B cell (primary cell): ENCODE data around the gene RGR. TPM values are rescaled to one million over a fixed set of nuclear protein-coding genes. Genes with fewer than 3 reads are reported as not detected.

Experiments used
- ATAC-seq: fragments of 200-7000 bp; cut with Tn5 transposase; one replicate; pipeline ENCODE4 v1.10.0; 2021; ENCODE audit warnings: low read depth, mild to moderate bottlenecking, moderate number of reproducible peaks, moderate library complexity
- CTCF ChIA-PET: fragments of 350-600 bp; sonication (Branson Sonifier 250); formaldehyde crosslinking; loops from one replicate; lab custom pipeline; 2021; ENCODE audit warnings: antibody characterized with exemption, inconsistent platforms; lab: Charles Lee
- POLR2A ChIA-PET: fragments of 350-600 bp; sonication (Branson Sonifier 250); formaldehyde crosslinking; loops from one replicate; lab custom pipeline; 2021; ENCODE audit warnings: antibody characterized with exemption; lab: Charles Lee
- DNase-seq: peaks from one replicate; pipeline ENCODE4 v3.0.0; 2013
- H2AFZ ChIP-seq: 2 replicates; pipeline ENCODE4 v1.6.1; 2012; ENCODE audit warnings: mild to moderate bottlenecking, low read depth, low read length; ENCODE audit not compliant: insufficient read depth, poor library complexity, severe bottlenecking
- H3K27ac ChIP-seq, 2 donors: 1 replicate in 1 of 2; 2 replicates in 1 of 2; pipeline ENCODE4 v1.5.1; 2012 to 2013; ENCODE audit warnings: low read length in 2 of 2, mild to moderate bottlenecking in 2 of 2, moderate library complexity in 1 of 2
- H3K27me3 ChIP-seq, 4 experiments: fragments of 200-600 bp in 1 of 4; sonication (generic) in 1 of 4; replicated peaks in 1 of 4; 1 replicate in 2 of 4; 2 replicates in 2 of 4; pipeline versions ENCODE4 v1.6.1 to v1.7.0; 2013 to 2016; ENCODE audit warnings: low read length in 3 of 4, mild to moderate bottlenecking in 2 of 4, mixed read lengths in 1 of 4, moderate library complexity in 1 of 4; ENCODE audit not compliant: insufficient read depth in 4 of 4, control insufficient read depth in 3 of 4; ENCODE audit errors: control extremely low read depth in 1 of 4
- H3K36me3 ChIP-seq, 2 experiments: replicated peaks in 1 of 2; 1 replicate in 1 of 2; 2 replicates in 1 of 2; pipeline versions ENCODE4 v1.6.1 to v1.7.1; 2013; ENCODE audit warnings: low read length in 1 of 2; ENCODE audit not compliant: insufficient read depth in 2 of 2, control insufficient read depth in 1 of 2; ENCODE audit errors: control extremely low read depth in 1 of 2, extremely low read depth in 1 of 2
- H3K4me1 ChIP-seq, 2 donors: fragments of 200-600 bp in 1 of 2; sonication (generic) in 1 of 2; 1 replicate in 1 of 2; 2 replicates in 1 of 2; pipeline versions ENCODE4 v1.5.1 to v1.6.1; 2013 to 2017; ENCODE audit warnings: low read length in 2 of 2; ENCODE audit not compliant: control insufficient read depth in 2 of 2, insufficient read depth in 2 of 2
- H3K4me2 ChIP-seq: replicated peaks from 2 replicates; pipeline ENCODE3; 2012; ENCODE audit warnings: mild to moderate bottlenecking, low read depth, low read length; ENCODE audit not compliant: poor library complexity, severe bottlenecking
- H3K4me3 ChIP-seq, 5 experiments: fragments of 200-600 bp in 1 of 5; sonication (generic) in 1 of 5; 1 replicate in 3 of 5; 2 replicates in 2 of 5; pipeline versions ENCODE4 v1.5.1 to v1.7.0; 2011 to 2016; ENCODE audit warnings: low read length in 4 of 5, mild to moderate bottlenecking in 4 of 5, low read depth in 2 of 5, control low read depth in 1 of 5, moderate library complexity in 1 of 5; ENCODE audit not compliant: insufficient read depth in 1 of 5; ENCODE audit errors: control extremely low read depth in 1 of 5, extremely low read depth in 1 of 5
- H3K79me2 ChIP-seq: fragments of 200-600 bp; sonication (generic); one replicate; pipeline ENCODE4 v1.6.0; 2016; ENCODE audit warnings: low read length; ENCODE audit not compliant: control insufficient read depth, insufficient read depth
- H3K9ac ChIP-seq: fragments of 200-600 bp; sonication (generic); 2 replicates; pipeline ENCODE4 v1.6.1; 2017; ENCODE audit warnings: mild to moderate bottlenecking, low read length, moderate library complexity
- H3K9me3 ChIP-seq, 3 donors: one replicate each; pipeline versions ENCODE4 v1.6.1 to v1.7.1; 2013; ENCODE audit warnings: low read length in 2 of 3; ENCODE audit not compliant: control insufficient read depth in 2 of 3, insufficient read depth in 1 of 3; ENCODE audit errors: control extremely low read depth in 1 of 3
- H4K20me1 ChIP-seq: 2 replicates; pipeline ENCODE4 v1.6.0; 2012; ENCODE audit warnings: mild to moderate bottlenecking, low read length; ENCODE audit not compliant: insufficient read depth, control insufficient read depth, poor library complexity, severe bottlenecking
- H3K27ac Mint-ChIP-seq: one replicate; pipeline ENCODE4 v1.8.0; 2021; ENCODE audit warnings: mixed read lengths
- H3K27me3 Mint-ChIP-seq: one replicate; pipeline ENCODE4 v1.8.0; 2021; ENCODE audit warnings: mixed read lengths
- H3K4me1 Mint-ChIP-seq: one replicate; pipeline ENCODE4 v1.8.0; 2021; ENCODE audit warnings: mixed read lengths
- H3K4me3 Mint-ChIP-seq: one replicate; pipeline ENCODE4 v1.8.0; 2021; ENCODE audit warnings: mixed read lengths
- H3K9me3 Mint-ChIP-seq: one replicate; pipeline ENCODE4 v1.8.0; 2022; ENCODE audit warnings: mixed read lengths; ENCODE audit not compliant: insufficient read depth
- EZH2 ChIP-seq: IDR thresholded peaks from 2 replicates; pipeline ENCODE4 v1.6.1; 2012; ENCODE audit warnings: borderline replicate concordance, low read depth, mild to moderate bottlenecking, moderate library complexity, low read length; ENCODE audit not compliant: insufficient read depth, poor library complexity, severe bottlenecking
- WGBS: methylation state at CpG from one replicate; pipeline ENCODE4 v1.1.5; 2013; ENCODE audit warnings: missing lambda C conversion rate; ENCODE audit not compliant: insufficient coverage; 5-methylcytosine and 5-hydroxymethylcytosine counted together
- intact Hi-C: fragments of 100-400 bp; cut with micrococcal nuclease; formaldehyde crosslinking; loops from one replicate; pipeline ENCODE4 v1.10.0; 2022
- polyA plus RNA-seq: library from polyadenylated mRNA; depleted of rRNA; stranded (reverse); fragments of >200 nt; gene quantifications from 2 replicates; pipeline ENCODE4 v1.2.3, GENCODE V29; 2012
- total RNA-seq, 2 donors: library from RNA; stranded (reverse); fragments of 120-200 nt in 1 of 2; gene quantifications; 1 replicate in 1 of 2; 2 replicates in 1 of 2; pipeline versions ENCODE4 v1.2.3 to v1.2.4, GENCODE V29; 2013 to 2022
- TF ChIP-seq, protein P1 (sequence below): fragments of 200-600 bp; IDR thresholded peaks from one replicate; pipeline ENCODE4 v1.8.0; 2022; ENCODE audit warnings: antibody characterized with exemption, mild to moderate bottlenecking

The RGR gene
- total and polyA plus RNA-seq, 2 donors (not counting 1 experiment from before 2014, with no cell fraction given), result not detected

DNA sequence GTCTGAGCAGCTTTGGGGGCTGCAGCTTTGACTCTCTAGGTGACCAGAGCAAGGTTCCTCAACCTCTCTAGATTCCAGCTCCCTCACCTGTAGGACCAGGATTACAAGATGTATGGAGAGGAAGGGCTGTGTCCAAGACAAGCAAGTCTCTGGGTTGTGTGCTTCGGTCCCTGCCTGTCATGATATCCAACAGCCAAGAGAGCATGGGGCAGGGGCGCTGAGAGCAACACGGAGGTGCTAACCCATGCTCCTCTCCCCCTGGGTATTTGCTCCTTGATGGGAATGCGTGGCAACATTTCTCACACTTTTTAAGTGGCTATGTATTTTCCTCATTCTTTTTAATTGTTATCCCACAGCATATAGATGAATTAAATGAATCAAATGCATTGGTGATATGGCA, 40.2 kb upstream of the RGR start:
- ATAC-seq, result no peak
- no peaks in the 10 kb centered on the region for H3K36me3 ChIP-seq
- H3K9me3 Mint-ChIP-seq, result no peaks in the 10 kb centered on the region
- peaks cover 0 to 4% (median 2%) of the 10 kb centered on the region in 4 experiments for H3K27me3 ChIP-seq
- H3K79me2 ChIP-seq, result no peaks in the 10 kb centered on the region
- no peak overlapping the region for H3K27ac Mint-ChIP-seq
- no peak for TF ChIP-seq EZH2
- TF ChIP-seq, protein P1, sequence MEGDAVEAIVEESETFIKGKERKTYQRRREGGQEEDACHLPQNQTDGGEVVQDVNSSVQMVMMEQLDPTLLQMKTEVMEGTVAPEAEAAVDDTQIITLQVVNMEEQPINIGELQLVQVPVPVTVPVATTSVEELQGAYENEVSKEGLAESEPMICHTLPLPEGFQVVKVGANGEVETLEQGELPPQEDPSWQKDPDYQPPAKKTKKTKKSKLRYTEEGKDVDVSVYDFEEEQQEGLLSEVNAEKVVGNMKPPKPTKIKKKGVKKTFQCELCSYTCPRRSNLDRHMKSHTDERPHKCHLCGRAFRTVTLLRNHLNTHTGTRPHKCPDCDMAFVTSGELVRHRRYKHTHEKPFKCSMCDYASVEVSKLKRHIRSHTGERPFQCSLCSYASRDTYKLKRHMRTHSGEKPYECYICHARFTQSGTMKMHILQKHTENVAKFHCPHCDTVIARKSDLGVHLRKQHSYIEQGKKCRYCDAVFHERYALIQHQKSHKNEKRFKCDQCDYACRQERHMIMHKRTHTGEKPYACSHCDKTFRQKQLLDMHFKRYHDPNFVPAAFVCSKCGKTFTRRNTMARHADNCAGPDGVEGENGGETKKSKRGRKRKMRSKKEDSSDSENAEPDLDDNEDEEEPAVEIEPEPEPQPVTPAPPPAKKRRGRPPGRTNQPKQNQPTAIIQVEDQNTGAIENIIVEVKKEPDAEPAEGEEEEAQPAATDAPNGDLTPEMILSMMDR, result no peak
- H3K4me2 ChIP-seq, result no peak overlapping the region
- no peak overlapping the region for H3K9ac ChIP-seq
- H3K27me3 Mint-ChIP-seq, result peaks cover 30% of the 10 kb centered on the region
- H3K4me1 Mint-ChIP-seq, result no peaks in the 10 kb centered on the region
- ChIA-PET POLR2A (no interaction called here), CTCF (interaction anchor here (0.8 to 5.6 kb wide), 6 partner anchors 10 to 332 kb away, joined by 3 to 72 read pairs (median 4); no protein-coding TSS in a partner anchor)
- DNase-seq, result no peak
- H3K4me1 ChIP-seq, result no peaks in the 10 kb centered on the region
- no peak overlapping the region for H2AFZ ChIP-seq
- no peaks in the 10 kb centered on the region for H3K9me3 ChIP-seq
- WGBS, result 76% methylated on average over 3 of the region's 4 CpGs
- H3K4me3 ChIP-seq, result no peak overlapping the region
- H3K27ac ChIP-seq, result no peak overlapping the region
- H4K20me1 ChIP-seq, result no peaks in the 10 kb centered on the region
- no peak overlapping the region for H3K4me3 Mint-ChIP-seq
- intact Hi-C loops, result loop anchor here (1.0 kb wide), 1 partner anchor 56 kb away; no protein-coding TSS in a partner anchor

DNA sequence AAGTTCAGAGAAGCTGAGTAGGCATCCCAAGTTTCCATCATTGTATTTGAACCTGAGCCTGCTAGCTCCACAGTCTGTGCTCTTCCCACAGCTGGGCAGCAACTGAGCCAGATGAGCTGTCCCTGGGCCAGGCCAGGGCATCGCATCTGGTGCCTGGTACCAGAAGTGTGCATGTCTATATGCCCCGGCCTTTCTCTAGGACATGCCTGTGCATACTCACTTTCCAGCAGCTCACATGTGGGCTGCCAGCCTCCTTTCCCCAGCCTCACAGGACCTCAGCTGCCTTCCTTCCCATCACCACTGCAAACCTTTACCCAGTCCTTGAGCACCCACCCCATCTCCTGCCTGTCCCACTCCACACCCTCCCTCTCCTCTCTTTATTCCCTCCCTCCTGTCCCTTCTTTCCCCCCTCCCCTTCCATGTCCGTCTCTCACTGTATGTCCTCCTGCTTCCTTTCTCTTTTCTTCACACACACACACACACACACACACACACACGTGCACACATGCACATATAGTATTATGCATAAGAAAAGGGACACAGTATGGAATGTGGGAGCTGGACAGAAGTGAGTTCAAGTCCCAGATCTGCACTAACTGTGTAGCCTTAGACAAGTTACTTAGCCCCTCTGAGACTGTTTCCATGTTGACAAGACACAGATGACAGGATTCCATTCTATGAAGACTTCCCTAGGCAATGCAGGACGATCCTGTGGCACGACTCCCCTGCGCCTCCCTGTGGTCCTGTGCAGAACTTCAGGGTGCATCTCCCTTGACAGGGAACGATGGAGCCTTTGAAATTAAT, 39.6 kb upstream of the RGR start:
- Mint-ChIP-seq H3K9me3 (no peaks in the 10 kb centered on the region), H3K4me3 (no peak overlapping the region), H3K27ac (no peak overlapping the region), H3K27me3 (peaks cover 30% of the 10 kb centered on the region), H3K4me1 (no peaks in the 10 kb centered on the region)
- H4K20me1 ChIP-seq, result no peaks in the 10 kb centered on the region
- no peaks in the 10 kb centered on the region for H3K79me2 ChIP-seq
- no peaks in the 10 kb centered on the region for H3K4me1 ChIP-seq
- peaks cover 0 to 4% (median 2%) of the 10 kb centered on the region in 4 experiments for H3K27me3 ChIP-seq
- H2AFZ ChIP-seq, result no peak overlapping the region
- TF ChIP-seq, protein P1, result peak; percentile 77
- TF ChIP-seq EZH2, result no peak
- H3K4me2 ChIP-seq, result no peak overlapping the region
- WGBS, result 50% methylated on average over 4 of the region's 8 CpGs
- POLR2A ChIA-PET, result no interaction called here
- ATAC-seq (peak; percentile 84), DNase-seq (peak; percentile 67)
- no peaks in the 10 kb centered on the region for H3K36me3 ChIP-seq
- no peaks in the 10 kb centered on the region for H3K9me3 ChIP-seq
- no peak overlapping the region for H3K4me3 ChIP-seq
- no peak overlapping the region for H3K9ac ChIP-seq
- no peak overlapping the region for H3K27ac ChIP-seq
- intact Hi-C loops, result loop anchor here (1.0 kb wide), 1 partner anchor 57 kb away; no protein-coding TSS in a partner anchor
- CTCF ChIA-PET, result interaction anchor here (0.8 to 5.6 kb wide), 8 partner anchors 9 to 331 kb away, joined by 3 to 72 read pairs (median 4); no protein-coding TSS in a partner anchor
